Urothelium cell line (cell line): Measurements from ENCODE around the gene CEBPG.

Experiments used
- DNase-seq: peaks from one replicate; pipeline ENCODE4 v3.0.0; 2011; ENCODE audit warnings: low spot score, mixed read lengths
- FAIRE-seq: peaks from 2 replicates; lab custom pipeline; 2011; peaks lifted over from hg19 to GRCh38; lab: Jason Lieb, UNC

The CEBPG gene

GRCh38 chr19:33403221-33403972 is 29.9 kb downstream of the CEBPG start:
- DNase-seq (no peak), FAIRE-seq (no peak)

GRCh38 chr19:33403973-33404304 is 30.4 kb downstream of the CEBPG start:
- FAIRE-seq (no peak), DNase-seq (no peak)

- no peak for DNase-seq
- no peak for FAIRE-seq
Measured at GRCh38 chr19:33404506-33405253, 31.2 kb downstream of the CEBPG start.

DNA sequence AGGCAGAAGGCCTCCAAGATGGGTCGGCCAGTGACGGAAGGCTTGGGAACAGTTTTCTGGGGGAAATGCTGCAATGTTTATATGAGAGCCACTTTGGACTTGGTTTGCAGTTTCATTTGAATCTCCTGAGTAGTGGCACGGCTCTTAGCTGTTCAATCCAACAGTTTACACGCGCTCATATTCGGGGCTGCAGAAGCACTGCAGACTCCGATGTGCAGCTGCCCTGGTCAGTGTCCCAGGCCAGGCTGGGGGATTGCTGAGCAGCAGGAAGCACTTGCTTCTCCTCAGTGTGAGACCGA is 31.7 kb downstream of the CEBPG start:
- FAIRE-seq: no peak
- no peak for DNase-seq

- no peak for DNase-seq
- no peak for FAIRE-seq
Measured at GRCh38 chr19:33405553-33406461, 32.3 kb downstream of the CEBPG start.

DNA sequence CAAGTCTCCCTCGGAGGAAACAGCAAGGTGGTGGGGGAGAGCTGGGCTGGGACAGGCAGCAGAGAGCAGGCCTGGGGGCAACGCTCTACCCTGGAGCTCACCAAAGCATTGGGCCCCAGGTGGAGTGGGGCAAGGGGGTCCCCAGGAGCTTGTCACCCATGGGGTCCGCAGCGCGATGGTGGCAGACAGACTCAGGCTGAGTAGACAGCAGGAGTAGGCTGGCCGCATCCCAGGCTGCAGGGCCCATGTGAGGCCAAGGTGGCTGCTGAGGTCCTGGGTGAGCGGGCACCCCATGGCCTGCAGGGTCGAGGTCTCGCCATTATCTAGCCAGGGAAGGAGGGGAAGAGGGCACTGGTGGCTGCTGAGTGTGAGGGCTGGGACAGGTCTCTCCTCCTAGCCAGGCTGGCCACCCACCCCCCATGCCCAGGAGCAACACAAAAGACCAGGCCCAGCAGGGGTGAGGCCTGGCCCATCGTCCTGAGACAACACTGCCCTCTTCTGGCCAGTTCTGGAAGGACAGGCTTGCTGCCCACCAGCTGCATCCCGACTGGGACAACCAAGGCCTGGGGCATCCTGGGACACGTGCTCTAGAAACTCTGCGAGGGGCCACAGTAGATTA is 33.1 kb downstream of the CEBPG start:
- peak; percentile 96 for FAIRE-seq
- DNase-seq: peak; percentile 84

- DNase-seq: no peak
- FAIRE-seq: no peak
Measured at GRCh38 chr19:33407140-33407551, 33.6 kb downstream of the CEBPG start.

DNA sequence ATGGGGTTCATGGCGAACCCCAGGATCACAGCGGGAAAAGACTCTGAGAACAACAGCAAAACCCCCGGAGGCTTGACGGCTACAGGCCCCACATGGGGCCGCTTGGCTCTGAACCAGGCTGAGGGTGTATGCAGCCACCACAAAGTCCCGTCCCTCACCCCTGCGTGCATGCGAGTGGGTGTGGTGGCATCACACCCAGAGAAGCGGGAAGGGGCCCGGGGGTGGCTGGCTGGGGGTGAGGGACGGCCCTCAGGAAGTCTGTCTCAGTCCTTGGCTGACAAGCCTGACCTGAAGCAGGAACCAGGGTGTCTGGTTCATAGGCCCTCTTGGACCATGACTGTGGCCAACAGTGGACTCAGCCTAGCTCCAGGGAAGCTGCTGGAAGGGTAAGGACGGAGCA is 34.2 kb downstream of the CEBPG start:
- FAIRE-seq: no peak
- no peak for DNase-seq

DNA sequence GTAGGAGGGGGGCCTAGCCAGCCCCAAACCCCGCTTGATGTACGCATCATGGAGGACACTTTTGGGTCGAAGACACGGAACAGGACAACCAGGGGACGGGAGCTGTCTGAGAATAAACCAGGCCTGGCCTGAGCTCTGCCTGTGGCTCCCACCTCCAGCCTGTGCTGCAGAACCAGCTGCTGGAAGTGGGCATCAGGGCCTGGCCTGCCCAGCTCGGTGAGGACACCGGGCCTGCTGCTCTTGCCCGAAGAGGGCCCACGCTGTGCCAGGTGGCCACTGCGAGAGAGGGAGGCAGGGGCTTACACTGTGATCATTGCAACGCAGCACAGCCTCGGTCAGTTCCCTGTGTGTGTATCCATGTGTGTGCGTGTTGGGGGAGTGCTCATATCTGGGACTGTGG is 34.6 kb downstream of the CEBPG start:
- no peak for FAIRE-seq
- DNase-seq: no peak

DNA sequence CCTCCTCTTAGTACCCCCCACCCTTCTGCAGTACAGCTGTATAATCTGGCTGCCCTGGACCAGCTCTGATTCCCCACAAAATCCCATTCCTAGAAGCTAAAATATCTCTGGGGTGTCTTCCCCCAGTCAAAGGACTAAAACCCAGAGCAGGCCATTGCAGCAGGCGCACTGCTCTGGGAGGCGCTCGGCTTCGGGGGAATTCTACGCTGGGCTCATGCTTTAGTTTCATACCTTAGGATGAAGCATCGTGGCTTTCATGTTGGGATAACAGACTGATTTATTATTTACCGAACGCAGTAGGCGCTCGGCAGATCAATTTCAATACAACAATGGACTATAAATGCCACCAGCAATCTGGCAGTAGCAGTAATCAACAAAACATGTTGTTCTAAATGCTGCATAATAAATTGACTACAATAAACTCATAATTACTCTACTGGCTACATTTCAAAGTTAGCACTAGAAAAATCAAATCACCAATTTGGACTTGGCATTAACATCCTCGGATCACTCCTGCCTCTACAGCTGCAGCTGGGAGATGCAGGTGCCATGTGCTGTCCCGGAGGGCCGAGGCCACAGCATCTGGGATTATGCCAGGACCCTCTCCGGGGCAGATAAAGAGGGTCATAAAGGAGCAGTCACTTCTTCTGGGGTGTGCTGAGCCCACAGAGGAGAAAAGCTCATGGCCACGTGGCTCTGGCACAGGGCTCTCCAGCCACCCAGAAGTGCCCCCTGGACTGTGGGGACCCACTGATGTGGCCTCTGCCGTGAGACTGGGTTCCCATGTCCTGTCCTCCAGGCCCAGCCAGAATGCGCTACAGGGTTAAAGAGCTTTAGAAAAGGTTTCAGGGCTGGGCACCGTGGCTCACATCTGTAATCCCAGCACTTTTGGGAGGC is 35.3 kb downstream of the CEBPG start:
- DNase-seq: no peak
- FAIRE-seq: no peak

DNA sequence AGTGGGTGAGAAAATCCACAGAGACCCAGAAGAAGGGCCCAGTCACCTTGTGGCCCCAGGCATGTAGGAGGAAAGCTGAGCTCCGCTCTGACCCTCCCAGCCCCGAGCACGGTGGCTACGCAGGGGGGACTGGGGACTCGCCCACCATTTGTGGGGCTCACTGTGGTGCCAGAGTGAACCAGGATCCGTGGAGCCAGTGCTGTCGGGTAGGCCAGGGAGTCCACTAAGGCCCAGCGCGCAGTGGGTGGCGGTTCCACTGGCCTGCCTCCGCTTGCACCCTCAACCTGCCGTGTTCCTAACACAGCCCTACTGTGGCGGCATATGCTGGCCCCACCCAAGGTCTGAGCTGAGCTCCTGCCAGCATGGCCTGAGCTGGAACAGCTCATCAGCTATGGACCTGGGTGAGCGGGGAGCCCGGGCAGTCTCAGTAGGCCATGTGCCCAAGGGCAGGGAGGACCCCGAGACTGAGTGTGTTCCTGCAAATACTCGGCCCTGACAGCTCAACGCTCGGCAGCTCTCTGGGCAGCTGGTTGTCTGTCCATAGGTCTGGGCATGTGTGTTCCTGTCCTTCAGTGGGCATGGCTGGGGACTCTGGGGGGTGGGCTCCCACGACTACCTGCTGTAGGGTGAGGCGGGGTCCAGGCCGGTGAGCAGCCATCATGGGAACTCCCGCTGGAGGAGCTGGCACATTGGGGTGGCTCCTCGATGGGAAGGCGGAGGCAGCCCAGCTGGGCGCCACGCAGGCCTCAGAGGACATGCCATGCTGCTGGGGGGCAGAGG is 36.6 kb downstream of the CEBPG start:
- FAIRE-seq (no peak), DNase-seq (no peak)

DNA sequence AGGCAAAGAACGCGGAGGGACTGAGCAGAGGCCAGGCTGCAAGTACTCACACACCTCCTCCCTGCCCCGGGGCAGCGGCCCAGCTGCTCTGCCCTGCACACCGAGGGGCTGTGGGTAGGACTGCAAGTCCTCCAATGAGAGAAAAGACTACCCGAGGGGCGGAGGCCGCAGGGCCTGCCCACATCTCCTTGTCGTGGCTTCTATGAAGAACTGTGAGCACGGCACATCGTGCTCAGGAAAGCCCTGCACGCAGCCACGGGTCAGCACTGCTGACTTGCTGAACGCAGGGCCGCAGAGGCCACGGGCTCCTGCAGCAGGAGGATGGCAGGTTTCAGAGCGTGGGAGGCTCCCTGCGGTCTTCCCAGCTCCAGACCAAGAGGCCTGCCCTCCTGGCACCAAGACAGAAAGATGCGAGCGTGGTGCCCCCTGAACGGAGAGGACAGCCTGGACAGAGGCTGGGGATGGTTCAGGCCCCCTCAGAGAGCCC is 37.4 kb downstream of the CEBPG start:
- no peak for FAIRE-seq
- DNase-seq: no peak

GRCh38 chr19:33411621-33412180 is 38.2 kb downstream of the CEBPG start:
- no peak for DNase-seq
- no peak for FAIRE-seq

GRCh38 chr19:33412601-33413425 is 39.3 kb downstream of the CEBPG start:
- no peak for FAIRE-seq
- no peak for DNase-seq

DNA sequence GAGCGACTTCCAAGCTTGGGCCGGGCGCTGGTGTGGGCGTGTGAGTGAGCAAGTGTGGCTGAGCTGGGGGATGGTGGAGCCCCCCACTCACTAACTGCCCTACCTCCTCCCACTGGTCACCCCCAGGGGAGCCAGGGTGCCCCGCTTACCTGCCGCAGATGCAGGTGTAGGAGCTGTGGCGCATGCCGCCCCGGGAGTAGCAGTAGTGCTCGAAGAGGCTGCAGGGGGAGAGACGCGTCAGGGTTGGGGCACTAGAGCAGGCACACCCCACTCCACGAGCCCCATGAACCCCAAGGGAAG is 39.9 kb downstream of the CEBPG start:
- DNase-seq: no peak
- FAIRE-seq: no peak

DNA sequence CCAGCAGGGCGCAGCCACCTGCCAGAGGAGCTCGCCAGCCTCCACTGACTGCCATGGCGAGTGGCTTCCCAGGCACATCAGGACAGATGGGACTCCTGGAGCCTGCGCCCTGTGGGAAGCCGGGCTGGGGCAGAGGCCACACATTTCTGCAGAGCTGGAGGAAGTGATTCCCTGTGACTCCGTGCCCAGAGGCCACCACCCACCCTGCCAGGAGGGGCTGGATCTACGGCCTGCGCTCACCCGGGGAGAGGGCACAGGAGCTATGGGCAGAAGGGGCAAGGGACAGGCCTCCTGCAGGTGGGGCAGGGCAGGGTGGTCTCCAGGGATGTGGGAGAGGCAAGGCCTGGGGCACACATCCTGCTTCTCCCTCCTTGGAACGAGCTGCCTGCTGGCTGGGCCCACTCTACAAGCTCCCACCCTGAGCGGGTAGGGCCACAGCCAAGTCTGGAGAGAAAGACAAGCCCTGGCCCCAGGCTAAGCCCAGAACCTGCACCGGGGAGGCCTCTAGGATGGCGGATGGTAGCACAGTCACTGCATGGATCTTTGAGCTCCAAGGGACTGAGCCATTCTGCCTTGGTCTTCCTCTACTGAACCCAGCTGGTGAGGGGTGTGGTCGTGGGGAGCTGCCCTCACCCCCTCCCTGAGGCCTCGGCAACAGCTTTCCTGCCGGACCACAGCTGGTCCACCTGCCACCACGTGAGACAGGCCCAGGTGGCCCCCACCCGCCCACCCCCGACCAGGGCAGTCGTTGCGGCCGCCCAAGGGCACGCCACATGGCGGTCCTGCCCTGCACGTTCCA is 40.6 kb downstream of the CEBPG start:
- no peak for DNase-seq
- FAIRE-seq: no peak
